MG63 (cell line): ENCODE results near the gene ZDHHC1. TPM values are rescaled to one million over a fixed set of nuclear protein-coding genes. Genes with fewer than 3 reads are reported as not detected.
"Not testable (repeated sequence)": the region's sequence is repeated elsewhere in the genome, so short reads cannot be mapped to it uniquely, and the experiment has no call there.

Experiments used
- DNase-seq: peaks from one replicate; pipeline ENCODE4 v3.0.0-alpha.2; 2020
- H3K27me3 ChIP-seq: fragments of 250-450 bp; sonication (Bioruptor Pico); 2 replicates; pipeline ENCODE4 v1.5.1; 2020; ENCODE audit warnings: mild to moderate bottlenecking, moderate library complexity
- H3K36me3 ChIP-seq: fragments of 250-450 bp; sonication (Bioruptor Pico); 2 replicates; pipeline ENCODE4 v1.5.1; 2020; ENCODE audit warnings: mild to moderate bottlenecking, moderate library complexity
- H3K4me3 ChIP-seq: fragments of 250-450 bp; sonication (Bioruptor Pico); 2 replicates; pipeline ENCODE4 v1.5.1; 2020; ENCODE audit warnings: mild to moderate bottlenecking, moderate library complexity
- H3K9me3 ChIP-seq: fragments of 250-450 bp; sonication (Bioruptor Pico); 2 replicates; pipeline ENCODE4 v1.5.1; 2020; ENCODE audit warnings: mild to moderate bottlenecking, moderate library complexity
- total RNA-seq: library from RNA; depleted of rRNA; stranded (reverse); fragments of >200 nt; shearing (Covaris generic); gene quantifications from 2 replicates; pipeline ENCODE4 v1.2.3, GENCODE V29; 2014; ENCODE audit warnings: low replicate concordance

Gene ZDHHC1
- total RNA-seq, 1 experiment from 2014 or later, result 2.3 TPM

GRCh38 chr16:67425580-67425979 is 9.3 kb upstream of the ZDHHC1 start:
- Histone ChIP-seq H3K36me3 (no peaks in the 10 kb centered on the region), H3K9me3 (no peaks in the 10 kb centered on the region), H3K27me3 (no peaks in the 10 kb centered on the region), H3K4me3 (no peak overlapping the region)
- DNase-seq, result no peak

- Histone ChIP-seq H3K4me3 (no peak overlapping the region), H3K9me3 (no peaks in the 10 kb centered on the region), H3K27me3 (no peaks in the 10 kb centered on the region), H3K36me3 (no peaks in the 10 kb centered on the region)
- DNase-seq, result no peak
Observed at GRCh38 chr16:67425061-67425460, 8.8 kb upstream of the ZDHHC1 start.

DNA sequence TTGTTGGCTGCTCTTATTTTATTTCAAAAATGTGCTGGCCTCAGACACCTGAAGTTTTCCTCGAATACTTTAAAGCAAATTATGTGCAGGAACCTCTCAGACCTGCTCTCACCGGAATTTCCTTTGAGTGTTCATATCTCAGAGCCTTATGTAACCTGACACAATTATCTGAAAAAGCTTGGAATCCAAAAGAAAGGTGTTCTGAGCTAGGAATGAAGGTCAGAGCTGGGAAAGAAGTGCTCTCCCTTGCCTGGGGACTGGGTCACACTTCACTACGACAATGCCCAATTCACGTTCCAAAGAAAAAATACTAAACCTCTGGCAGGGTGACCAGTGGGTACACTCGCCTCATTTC is 8.0 kb upstream of the ZDHHC1 start:
- H3K36me3 ChIP-seq, result no peaks in the 10 kb centered on the region
- no peaks in the 10 kb centered on the region for H3K27me3 ChIP-seq
- H3K4me3 ChIP-seq, result no peak overlapping the region
- no peaks in the 10 kb centered on the region for H3K9me3 ChIP-seq
- DNase-seq, result no peak

GRCh38 chr16:67423611-67424260 is 7.5 kb upstream of the ZDHHC1 start:
- Histone ChIP-seq H3K36me3 (no peaks in the 10 kb centered on the region), H3K27me3 (no peaks in the 10 kb centered on the region), H3K9me3 (no peaks in the 10 kb centered on the region), H3K4me3 (no peak overlapping the region)
- no peak for DNase-seq

DNA sequence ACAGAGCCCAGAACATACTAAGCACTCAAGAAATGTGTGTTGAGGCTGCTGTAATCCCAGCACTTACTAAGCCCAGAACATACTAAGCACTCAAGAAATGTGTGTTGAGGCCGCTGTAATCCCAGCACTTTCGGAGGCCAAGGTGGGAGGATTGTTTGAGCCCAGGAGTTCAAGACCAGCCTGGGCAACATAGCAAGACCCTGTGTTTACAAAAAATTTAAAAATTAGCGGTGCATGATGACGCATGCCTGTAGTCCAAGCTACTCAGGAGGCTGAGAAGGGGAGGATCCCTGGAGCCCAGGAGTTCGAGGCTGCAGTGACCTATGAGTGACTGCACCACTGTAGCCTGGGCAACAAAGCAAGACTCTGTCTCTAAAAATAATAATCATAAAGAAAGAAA is 6.7 kb upstream of the ZDHHC1 start:
- DNase-seq, result no peak
- no peak overlapping the region for H3K4me3 ChIP-seq

DNA sequence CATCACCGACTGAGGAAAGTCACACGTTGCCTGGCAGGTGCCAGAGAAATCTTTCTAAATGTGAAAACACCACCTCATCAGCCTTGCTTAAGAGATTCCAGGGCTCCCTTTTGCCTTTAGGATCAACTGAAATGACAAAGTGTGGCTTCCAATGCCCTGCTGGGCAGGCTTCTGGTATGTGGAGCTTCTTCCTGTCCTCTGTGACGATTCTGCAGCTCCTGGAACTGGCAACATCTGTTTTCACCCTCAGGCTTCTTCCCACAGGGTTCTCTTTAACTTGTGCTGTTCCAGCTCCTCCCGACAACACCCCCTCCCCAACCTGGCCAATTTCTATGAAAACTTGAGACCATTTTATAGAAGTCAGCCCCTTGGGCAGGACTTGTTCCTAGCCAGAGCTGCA is 4.8 kb upstream of the ZDHHC1 start:
- no peaks in the 10 kb centered on the region for H3K36me3 ChIP-seq
- DNase-seq, result no peak
- H3K4me3 ChIP-seq, result no peak overlapping the region
- no peaks in the 10 kb centered on the region for H3K27me3 ChIP-seq
- no peaks in the 10 kb centered on the region for H3K9me3 ChIP-seq

More for the DNA sequence above, 6.7 kb upstream of the ZDHHC1 start:
- Histone ChIP-seq H3K36me3 (no peaks in the 10 kb centered on the region), H3K9me3 (no peaks in the 10 kb centered on the region), H3K27me3 (no peaks in the 10 kb centered on the region)

GRCh38 chr16:67419931-67420330 is 3.7 kb upstream of the ZDHHC1 start:
- Histone ChIP-seq H3K4me3 (no peak overlapping the region), H3K27me3 (no peaks in the 10 kb centered on the region), H3K9me3 (no peaks in the 10 kb centered on the region), H3K36me3 (no peaks in the 10 kb centered on the region)
- no peak for DNase-seq

DNA sequence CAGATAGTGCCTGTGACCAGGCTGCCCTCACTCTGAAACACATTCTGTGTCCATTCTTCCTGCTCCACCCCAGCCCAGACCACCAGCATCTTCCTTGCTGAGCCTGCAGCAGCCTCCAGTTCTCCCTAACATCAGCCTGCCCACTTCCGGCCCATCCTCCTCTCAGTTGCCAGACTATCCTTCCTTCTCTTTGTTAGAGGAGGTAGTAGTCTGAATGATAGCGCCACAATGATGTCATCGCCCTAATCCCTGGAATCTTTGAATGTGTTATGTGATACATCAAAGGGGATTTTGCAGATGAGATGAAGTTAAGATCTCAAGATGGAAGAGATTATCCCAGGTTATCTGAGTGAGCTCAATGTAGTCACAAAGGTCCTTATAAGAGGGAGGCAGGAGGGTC is 3.2 kb upstream of the ZDHHC1 start:
- no peak for DNase-seq

DNA sequence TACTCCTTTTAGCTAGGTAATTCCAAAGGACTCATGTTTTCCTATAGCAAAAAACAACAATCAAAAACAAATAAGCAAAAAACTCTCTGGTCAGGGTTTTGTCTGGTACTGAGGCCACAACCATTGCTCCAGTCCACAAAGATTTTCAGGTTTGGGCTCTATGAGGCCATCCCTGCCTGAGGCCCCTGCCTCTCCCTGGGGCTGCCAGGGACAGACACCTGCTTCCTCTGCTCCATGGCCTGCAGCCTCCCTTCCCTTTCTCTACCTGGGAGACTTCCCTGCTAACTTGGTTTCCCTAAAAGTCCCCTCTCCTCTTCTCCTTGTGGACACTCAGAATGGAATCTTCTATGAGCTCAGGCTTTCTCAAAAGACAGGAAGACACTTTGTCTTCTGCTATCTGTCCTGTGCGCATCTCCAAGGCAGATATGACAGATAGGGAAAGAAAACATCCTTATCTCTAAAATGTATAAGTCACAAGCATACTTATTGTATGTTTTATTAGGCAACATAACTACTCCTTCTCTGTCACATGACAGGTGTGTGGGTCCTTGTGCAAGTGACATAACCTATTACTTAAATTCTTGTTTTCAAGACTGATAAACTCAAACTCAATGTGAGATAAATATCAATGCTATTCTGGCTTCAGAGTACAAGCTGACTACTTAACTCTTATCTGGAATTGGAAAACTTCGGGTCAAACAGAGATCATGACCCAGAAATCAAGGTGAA is 1.2 kb upstream of the ZDHHC1 start:
- no peaks in the 10 kb centered on the region for H3K9me3 ChIP-seq

More for the DNA sequence above, 3.2 kb upstream of the ZDHHC1 start:
- no peaks in the 10 kb centered on the region for H3K9me3 ChIP-seq
- no peak overlapping the region for H3K4me3 ChIP-seq
- H3K36me3 ChIP-seq, result no peaks in the 10 kb centered on the region
- H3K27me3 ChIP-seq, result no peaks in the 10 kb centered on the region

DNA sequence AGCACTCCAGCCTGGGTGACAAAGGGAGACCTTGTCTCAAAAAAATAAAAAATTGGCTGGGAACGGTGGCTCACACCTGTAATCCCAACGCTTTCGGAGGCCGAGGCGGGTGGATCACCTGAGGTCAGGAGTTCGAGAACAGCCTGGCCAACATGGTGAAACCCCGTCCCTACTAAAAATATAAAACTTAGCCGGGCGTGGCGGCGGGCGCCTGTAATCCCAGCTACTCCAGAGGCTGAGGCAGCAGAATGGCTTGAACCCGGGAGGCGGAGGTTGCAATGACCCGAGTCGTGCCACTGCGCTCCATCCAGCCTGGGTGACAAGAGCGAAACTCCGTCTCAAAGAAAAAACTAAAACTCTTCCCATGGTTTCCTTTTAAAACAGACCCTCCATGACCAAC is 856 bp downstream of the ZDHHC1 start:
- not testable (repeated sequence) for H3K27me3 ChIP-seq, DNase-seq, H3K36me3 ChIP-seq, H3K9me3 ChIP-seq
- peak overlapping the region; percentile 76 for H3K4me3 ChIP-seq

More for the DNA sequence above, 1.2 kb upstream of the ZDHHC1 start:
- DNase-seq, result no peak
- no peaks in the 10 kb centered on the region for H3K36me3 ChIP-seq
- no peaks in the 10 kb centered on the region for H3K27me3 ChIP-seq
- H3K4me3 ChIP-seq, result no peak overlapping the region

DNA sequence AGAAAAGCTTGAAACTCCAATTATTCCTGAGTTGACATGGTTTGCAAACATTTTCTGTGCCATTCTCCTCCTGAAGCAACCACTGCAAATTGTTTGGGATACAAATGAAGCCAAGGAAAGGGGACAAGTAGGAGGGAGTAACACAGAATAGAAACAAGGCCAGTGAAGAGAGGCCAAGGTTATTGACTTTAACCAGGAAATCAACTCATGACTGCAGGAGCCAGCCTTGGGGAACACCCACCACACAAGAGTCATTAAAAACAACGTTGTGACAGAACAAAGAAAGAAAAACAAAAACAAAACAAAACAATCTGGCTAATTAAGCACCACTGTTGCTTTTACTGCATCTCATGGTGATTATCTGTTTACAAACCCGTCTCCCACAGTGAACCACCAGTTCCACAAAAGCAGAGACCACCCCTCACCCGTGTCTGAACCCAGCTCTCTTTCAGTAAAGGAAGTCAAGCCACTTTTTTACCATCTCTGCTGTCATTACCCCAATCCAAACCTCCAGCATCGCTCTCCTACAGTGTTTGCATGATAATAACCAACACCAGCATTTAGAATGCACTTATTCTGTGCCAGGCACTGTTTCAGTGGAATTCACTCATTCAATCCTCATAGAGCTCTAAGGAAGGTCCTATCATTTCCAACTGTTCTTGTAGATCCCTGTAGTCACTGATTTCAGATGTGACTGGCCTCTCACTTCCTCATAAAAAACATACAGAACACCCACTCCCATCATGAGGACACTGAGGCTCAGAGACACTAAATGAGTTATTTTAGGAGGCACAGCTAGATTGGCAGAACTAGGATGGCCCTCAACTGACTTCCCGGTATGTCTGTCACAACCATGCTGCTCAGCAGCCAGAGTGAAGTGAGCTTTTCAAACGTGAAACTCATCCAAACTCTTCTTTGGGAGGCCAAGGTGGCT is 2.0 kb downstream of the ZDHHC1 start:
- Histone ChIP-seq H3K27me3 (no peaks in the 10 kb centered on the region), H3K9me3 (no peaks in the 10 kb centered on the region), H3K4me3 (no peak overlapping the region), H3K36me3 (no peaks in the 10 kb centered on the region)
- DNase-seq, result no peak

GRCh38 chr16:67412294-67412693 is 4.0 kb downstream of the ZDHHC1 start:
- H3K27me3 ChIP-seq, result no peaks in the 10 kb centered on the region
- no peak overlapping the region for H3K4me3 ChIP-seq
- H3K9me3 ChIP-seq, result no peaks in the 10 kb centered on the region
- DNase-seq, result no peak
- no peaks in the 10 kb centered on the region for H3K36me3 ChIP-seq

GRCh38 chr16:67411339-67411738 is 4.9 kb downstream of the ZDHHC1 start:
- DNase-seq, result no peak
- no peak overlapping the region for H3K4me3 ChIP-seq
- no peaks in the 10 kb centered on the region for H3K36me3 ChIP-seq

DNA sequence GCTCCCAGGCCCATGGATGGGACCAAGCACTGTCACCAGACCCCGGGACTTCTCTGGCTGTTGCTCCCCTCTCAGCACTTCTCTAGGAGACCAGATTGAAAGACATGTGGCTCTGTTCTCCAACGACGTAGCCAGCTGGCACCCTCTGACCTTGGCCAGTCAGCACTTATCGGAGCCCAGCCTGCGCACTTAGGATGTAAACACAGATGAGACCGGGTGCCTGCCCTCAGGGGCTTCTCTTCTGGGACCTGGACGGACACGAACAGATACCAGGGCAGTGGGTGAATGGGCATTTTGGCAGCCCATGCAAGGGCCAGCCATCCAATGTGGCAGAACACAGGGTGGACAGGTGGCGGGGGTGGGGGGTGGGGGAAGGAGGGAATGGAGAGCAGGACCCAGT is 6.6 kb downstream of the ZDHHC1 start:
- no peaks in the 10 kb centered on the region for H3K27me3 ChIP-seq
- no peaks in the 10 kb centered on the region for H3K36me3 ChIP-seq
- H3K4me3 ChIP-seq, result no peak overlapping the region
- no peaks in the 10 kb centered on the region for H3K9me3 ChIP-seq
- DNase-seq, result no peak

More at GRCh38 chr16:67411339-67411738, 4.9 kb downstream of the ZDHHC1 start:
- Histone ChIP-seq H3K9me3 (no peaks in the 10 kb centered on the region), H3K27me3 (no peaks in the 10 kb centered on the region)

DNA sequence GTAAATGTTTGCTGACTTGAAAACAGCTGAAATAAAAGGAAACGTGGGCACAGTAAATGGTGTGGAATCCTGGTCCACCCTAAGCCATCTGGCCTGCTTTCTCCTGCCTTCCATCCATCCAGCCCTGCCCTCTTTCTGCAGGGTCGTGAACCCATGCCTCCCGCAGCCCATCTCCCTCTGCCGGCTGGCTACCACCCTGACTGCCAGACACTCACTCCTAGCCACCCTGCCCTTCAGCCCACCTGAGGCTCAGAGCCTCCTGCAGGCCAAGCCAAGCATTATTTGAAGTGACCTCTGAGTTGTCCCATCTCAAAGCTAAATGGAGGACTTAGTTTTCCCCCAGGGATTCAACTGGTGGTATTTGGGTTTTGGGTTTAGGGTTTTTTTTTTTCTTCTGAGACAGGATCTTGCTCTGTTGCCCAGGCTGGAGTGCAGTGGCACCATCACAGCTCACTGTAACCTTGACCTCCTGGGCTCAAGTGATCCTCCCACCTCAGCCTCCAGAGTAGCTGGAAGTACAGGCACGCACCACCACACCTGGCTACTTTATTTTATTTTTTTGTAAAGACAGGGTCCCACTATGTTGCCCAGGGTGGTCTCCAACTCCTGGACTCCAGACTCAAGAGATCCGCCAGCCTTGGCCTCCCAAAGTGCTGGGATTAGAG is 8.4 kb downstream of the ZDHHC1 start:
- Histone ChIP-seq H3K36me3 (no peaks in the 10 kb centered on the region), H3K9me3 (no peaks in the 10 kb centered on the region), H3K27me3 (no peaks in the 10 kb centered on the region), H3K4me3 (no peak overlapping the region)
- no peak for DNase-seq

- DNase-seq, result peak; percentile 19
- H3K27me3 ChIP-seq, result no peaks in the 10 kb centered on the region
- H3K9me3 ChIP-seq, result no peaks in the 10 kb centered on the region
- H3K4me3 ChIP-seq, result no peak overlapping the region
- no peaks in the 10 kb centered on the region for H3K36me3 ChIP-seq
Observed at GRCh38 chr16:67407176-67407787, 9.0 kb downstream of the ZDHHC1 start.
